ENCODE data around the gene ARHGAP33. TPM values are rescaled to one million over a fixed set of nuclear protein-coding genes. Genes with fewer than 3 reads are reported as not detected.
A peak's percentile ranks its signal among the peaks of the same experiment; 100 is the strongest.

Gene ARHGAP33
- total RNA-seq, 2 experiments from 2014 or later, result 64.4 to 76.5 TPM

DNA sequence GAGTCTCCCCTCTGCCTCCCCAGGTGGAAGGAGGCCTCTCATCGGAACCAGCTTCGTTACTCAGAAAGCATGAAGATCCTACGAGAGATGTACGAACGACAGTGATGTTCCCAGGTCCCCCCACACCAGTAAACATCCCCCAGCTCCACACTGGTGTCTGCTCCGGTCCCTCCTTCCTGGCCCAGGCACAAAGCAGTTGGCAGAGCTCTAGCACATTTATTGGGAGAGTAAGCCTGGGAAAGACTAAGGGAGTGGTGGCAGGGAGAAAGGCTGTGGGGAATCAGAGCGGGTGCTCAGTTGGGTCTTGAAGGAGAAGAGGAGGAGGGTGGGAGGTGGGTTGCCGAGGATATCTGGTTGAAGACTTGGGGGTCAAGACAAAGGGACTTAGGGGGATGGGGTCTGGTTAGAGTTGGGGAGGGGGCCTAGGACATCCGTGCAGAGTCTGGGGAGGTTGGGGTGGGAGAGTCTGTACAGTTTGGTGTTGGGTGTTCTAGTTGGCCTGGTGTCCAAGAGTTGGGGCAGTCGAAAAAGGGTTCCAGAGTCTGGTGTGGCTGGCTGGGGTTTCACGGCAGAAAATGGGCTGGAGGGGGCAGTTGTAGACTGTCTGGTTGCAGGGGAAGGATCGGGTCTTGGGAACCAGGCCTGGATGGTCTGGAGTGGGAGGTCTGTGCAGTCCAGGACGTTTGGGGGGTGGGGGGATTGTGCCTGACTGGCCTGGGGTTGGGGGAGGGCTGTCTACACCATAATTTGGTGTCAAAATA is 20.8 kb upstream of the ARHGAP33 start:
- peaks cover 24% of the 10 kb centered on the region for H3K4me1 Mint-ChIP-seq
- ATAC-seq (ENCODE audit: low read depth) (no peak), DNase-seq (no peak)
- no peak overlapping the region for H3K4me3 Mint-ChIP-seq
- H3K9me3 Mint-ChIP-seq, result no peaks in the 10 kb centered on the region
- H3K27me3 Mint-ChIP-seq, result peaks cover 3% of the 10 kb centered on the region
- H3K36me3 Mint-ChIP-seq, result peaks cover 15% of the 10 kb centered on the region
- POLR2A ChIA-PET, result no interaction called here
- H3K27ac Mint-ChIP-seq, result no peak overlapping the region

- Mint-ChIP-seq H3K9me3 (no peaks in the 10 kb centered on the region), H3K27me3 (peaks cover 3% of the 10 kb centered on the region), H3K36me3 (peaks cover 18% of the 10 kb centered on the region), H3K27ac (no peak overlapping the region), H3K4me1 (peaks cover 23% of the 10 kb centered on the region), H3K4me3 (peak overlapping the region; percentile 32)
- no peak for DNase-seq
- ATAC-seq (ENCODE audit: low read depth), result no peak
- POLR2A ChIA-PET, result interaction anchor here (2.4 to 2.7 kb wide), 3 partner anchors 10 to 42 kb away, joined by 9 to 17 read pairs (median 14); partner anchors contain the start of genes IGFLR1, PSENEN and U2AF1L4
Measured at GRCh38 chr19:35755131-35755549, 20.2 kb upstream of the ARHGAP33 start.

GRCh38 chr19:35755550-35756376 is 19.6 kb upstream of the ARHGAP33 start:
- Mint-ChIP-seq H3K27ac (peak overlapping the region; percentile 21), H3K4me3 (peak overlapping the region; percentile 58), H3K4me1 (peaks cover 20% of the 10 kb centered on the region), H3K9me3 (no peaks in the 10 kb centered on the region), H3K36me3 (peaks cover 19% of the 10 kb centered on the region), H3K27me3 (peaks cover 3% of the 10 kb centered on the region)
- POLR2A ChIA-PET, result interaction anchor here (1.9 to 2.7 kb wide), 4 partner anchors 11 to 43 kb away, joined by 7 to 17 read pairs (median 12); partner anchors contain the start of genes IGFLR1, PSENEN and U2AF1L4
- DNase-seq, result peak; percentile 70
- no peak for ATAC-seq (ENCODE audit: low read depth)

GRCh38 chr19:35756377-35757230 is 18.8 kb upstream of the ARHGAP33 start, which contains the start of gene HSPB6:
Gene HSPB6, minus strand, starts transcription at chr19:35757029. Its CDS starts 21 bp downstream, at chr19:35757008.
- ATAC-seq (ENCODE audit: low read depth) (no peak), DNase-seq (no peak)
- peaks cover 20% of the 10 kb centered on the region for H3K4me1 Mint-ChIP-seq
- H3K27me3 Mint-ChIP-seq, result peaks cover 3% of the 10 kb centered on the region
- H3K36me3 Mint-ChIP-seq, result peaks cover 21% of the 10 kb centered on the region
- H3K27ac Mint-ChIP-seq, result peak within 1 kb of the TSS; percentile 93
- H3K9me3 Mint-ChIP-seq, result no peaks in the 10 kb centered on the region
- H3K4me3 Mint-ChIP-seq, result peak within 1 kb of the TSS; percentile 90
- POLR2A ChIA-PET, result interaction anchor here (0.9 to 2.9 kb wide), 7 partner anchors 8 to 112 kb away, joined by 3 to 21 read pairs (median 9); partner anchors contain the start of genes IGFLR1, LIN37, PSENEN and U2AF1L4

DNA sequence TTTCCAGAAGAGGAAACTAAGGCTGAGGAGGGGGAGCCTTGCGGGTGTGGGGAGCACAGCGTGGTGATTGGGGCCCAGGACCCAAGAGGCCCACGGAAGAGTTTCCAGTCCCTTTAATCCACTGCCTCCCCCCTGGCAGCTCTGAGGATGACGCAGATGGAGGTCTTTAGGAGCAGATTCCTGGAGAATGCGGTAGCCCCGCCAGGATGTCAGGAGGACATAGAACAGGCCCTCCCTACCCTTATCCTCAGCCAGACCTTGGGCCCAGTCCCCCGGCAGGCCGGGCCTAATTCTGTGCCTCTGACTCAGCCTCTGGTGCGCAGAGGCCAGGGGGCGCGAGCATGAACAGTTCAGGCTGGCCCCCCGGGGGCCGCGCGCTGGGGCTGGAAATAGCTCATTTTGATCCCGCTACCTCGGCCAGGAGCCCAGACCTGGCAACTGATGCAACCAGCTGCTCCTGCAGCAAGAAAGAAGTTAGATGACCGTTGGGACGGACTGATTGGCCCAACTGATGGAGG is 18.1 kb upstream of the ARHGAP33 start:
- POLR2A ChIA-PET, result interaction anchor here (0.9 to 2.9 kb wide), 7 partner anchors 9 to 113 kb away, joined by 3 to 21 read pairs (median 9); partner anchors contain the start of genes IGFLR1, LIN37, PSENEN and U2AF1L4
- peak; percentile 5 for ATAC-seq (ENCODE audit: low read depth)
- H3K27ac Mint-ChIP-seq, result peak overlapping the region; percentile 93
- H3K36me3 Mint-ChIP-seq, result peaks cover 26% of the 10 kb centered on the region
- H3K4me3 Mint-ChIP-seq, result peak overlapping the region; percentile 90
- H3K27me3 Mint-ChIP-seq, result peaks cover 3% of the 10 kb centered on the region
- peaks cover 23% of the 10 kb centered on the region for H3K4me1 Mint-ChIP-seq
- peak; percentile 62 for DNase-seq
- H3K9me3 Mint-ChIP-seq, result no peaks in the 10 kb centered on the region

GRCh38 chr19:35757749-35758608 is 17.4 kb upstream of the ARHGAP33 start, which contains the start of gene PROSER3:
Gene PROSER3, plus strand, starts transcription at chr19:35758176. Its CDS starts 40 bp downstream, at chr19:35758216.
- POLR2A ChIA-PET, result interaction anchor here (0.9 to 2.9 kb wide), 7 partner anchors 9 to 114 kb away, joined by 3 to 21 read pairs (median 9); partner anchors contain the start of genes IGFLR1, LIN37, PSENEN and U2AF1L4
- H3K4me3 Mint-ChIP-seq, result peak within 1 kb of the TSS; percentile 90
- H3K27me3 Mint-ChIP-seq, result peaks cover 3% of the 10 kb centered on the region
- H3K9me3 Mint-ChIP-seq, result no peaks in the 10 kb centered on the region
- ATAC-seq (ENCODE audit: low read depth), result peak; percentile 96
- H3K27ac Mint-ChIP-seq, result peak within 1 kb of the TSS; percentile 93
- DNase-seq, result peak; percentile 98
- H3K4me1 Mint-ChIP-seq, result peaks cover 23% of the 10 kb centered on the region
- H3K36me3 Mint-ChIP-seq, result peaks cover 27% of the 10 kb centered on the region

DNA sequence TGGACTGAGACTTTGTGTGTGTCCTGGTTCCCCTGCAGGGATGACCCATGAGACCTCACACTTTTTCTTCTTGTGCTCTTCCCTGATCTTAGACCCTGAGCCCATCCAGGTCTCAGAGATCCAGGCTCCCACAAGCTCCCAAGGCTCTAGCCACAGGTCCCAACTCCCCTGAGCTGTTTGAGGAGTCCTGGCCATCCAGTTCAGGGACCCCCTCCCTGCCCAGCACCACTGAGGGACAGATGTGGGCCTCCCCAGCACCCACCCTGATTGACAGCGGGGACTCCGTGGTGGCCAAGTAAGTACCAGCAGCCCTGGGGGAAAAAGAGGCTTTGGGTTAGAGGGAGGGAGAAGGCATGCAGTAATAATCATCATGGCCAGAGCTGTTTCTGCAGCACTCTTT is 15.7 kb upstream of the ARHGAP33 start:
- POLR2A ChIA-PET, result interaction anchor here (0.9 to 1.9 kb wide), 3 partner anchors 11 to 19 kb away, joined by 4 to 6 read pairs (median 4); partner anchors contain the start of genes LIN37, PSENEN and U2AF1L4
- peak overlapping the region; percentile 90 for H3K4me3 Mint-ChIP-seq
- H3K4me1 Mint-ChIP-seq, result peaks cover 23% of the 10 kb centered on the region
- H3K27ac Mint-ChIP-seq, result no peak overlapping the region
- H3K9me3 Mint-ChIP-seq, result no peaks in the 10 kb centered on the region
- no peak for ATAC-seq (ENCODE audit: low read depth)
- H3K27me3 Mint-ChIP-seq, result peaks cover 3% of the 10 kb centered on the region
- H3K36me3 Mint-ChIP-seq, result peaks cover 25% of the 10 kb centered on the region
- no peak for DNase-seq

GRCh38 chr19:35760711-35761349 is 14.5 kb upstream of the ARHGAP33 start:
- POLR2A ChIA-PET, result interaction anchor here (1.9 kb wide), 1 partner anchor 12 kb away, joined by 6 read pairs; the partner anchor contains the start of gene LIN37

DNA sequence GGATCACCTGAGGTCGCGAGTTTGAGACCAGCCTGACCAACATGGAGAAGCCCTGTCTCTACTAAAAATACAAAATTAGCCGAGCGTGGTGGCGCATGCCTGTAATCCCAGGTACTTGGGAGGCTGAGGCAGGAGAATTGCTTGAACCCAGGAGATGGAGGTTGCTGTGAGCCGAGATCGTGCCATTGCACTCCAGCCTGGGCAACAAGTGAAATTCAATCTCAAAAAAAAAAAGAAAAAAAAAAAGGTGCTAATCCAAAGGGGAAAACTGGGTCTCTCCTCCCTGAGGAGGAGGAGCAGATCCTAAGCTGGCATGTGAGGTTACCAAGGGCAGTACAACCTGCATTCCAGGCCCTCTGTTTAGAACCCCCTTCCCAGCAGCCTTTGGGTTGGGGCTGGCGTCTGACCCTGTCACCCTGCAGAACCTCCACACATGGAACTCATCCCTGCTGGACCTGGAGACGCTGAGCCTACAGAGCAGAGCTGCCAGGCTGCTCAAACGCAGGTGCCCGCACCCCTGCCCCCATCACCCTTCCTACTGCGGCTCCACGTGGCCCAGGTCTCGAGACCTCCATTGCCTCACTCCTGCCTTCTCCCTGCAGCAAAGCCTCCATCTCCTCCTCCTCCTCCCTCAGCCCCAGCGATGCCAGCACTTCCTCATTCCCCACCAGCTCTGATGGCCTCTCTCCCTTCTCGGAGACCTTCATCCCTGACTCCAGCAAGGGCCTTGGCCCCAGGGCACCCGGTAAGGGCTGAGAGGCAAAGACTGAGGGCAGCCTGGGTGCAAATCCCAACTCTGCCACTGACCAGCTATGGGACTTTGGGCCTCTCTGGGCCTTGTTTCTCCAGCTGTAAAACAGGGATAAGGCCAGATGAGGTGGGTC is 10.7 kb upstream of the ARHGAP33 start:
- Mint-ChIP-seq H3K4me1 (peaks cover 6% of the 10 kb centered on the region), H3K9me3 (no peaks in the 10 kb centered on the region), H3K27me3 (no peaks in the 10 kb centered on the region), H3K36me3 (peaks cover 19% of the 10 kb centered on the region), H3K4me3 (no peak overlapping the region), H3K27ac (no peak overlapping the region)
- DNase-seq (no peak), ATAC-seq (ENCODE audit: low read depth) (no peak)
- POLR2A ChIA-PET, result interaction anchor here (0.7 kb wide), 1 partner anchor 21 kb away, joined by 4 read pairs; no protein-coding TSS in a partner anchor

More at GRCh38 chr19:35760711-35761349, 14.5 kb upstream of the ARHGAP33 start:
- H3K36me3 Mint-ChIP-seq, result peaks cover 23% of the 10 kb centered on the region
- no peaks in the 10 kb centered on the region for H3K9me3 Mint-ChIP-seq
- peaks cover 24% of the 10 kb centered on the region for H3K4me1 Mint-ChIP-seq
- H3K27ac Mint-ChIP-seq, result no peak overlapping the region
- H3K4me3 Mint-ChIP-seq, result no peak overlapping the region
- no peaks in the 10 kb centered on the region for H3K27me3 Mint-ChIP-seq
- no peak for DNase-seq
- no peak for ATAC-seq (ENCODE audit: low read depth)

- no peaks in the 10 kb centered on the region for H3K9me3 Mint-ChIP-seq
- POLR2A ChIA-PET, result interaction anchor here (1.1 to 2.6 kb wide), 2 partner anchors 9 to 19 kb away, joined by 5 read pairs; partner anchors contain the start of genes HSPB6 and LIN37
- DNase-seq (no peak), ATAC-seq (ENCODE audit: low read depth) (peak; percentile 26)
- H3K27me3 Mint-ChIP-seq, result no peaks in the 10 kb centered on the region
- peaks cover 15% of the 10 kb centered on the region for H3K36me3 Mint-ChIP-seq
- H3K27ac Mint-ChIP-seq, result no peak overlapping the region
- peaks cover 6% of the 10 kb centered on the region for H3K4me1 Mint-ChIP-seq
- no peak overlapping the region for H3K4me3 Mint-ChIP-seq
Measured at GRCh38 chr19:35766571-35767104, 8.7 kb upstream of the ARHGAP33 start.
